C4-2B (cell line): ENCODE measurements around the gene TRIM66.

ENCODE experiments used
- H3K27ac ChIP-seq: fragments of 450-650 bp; 2 replicates; pipeline ENCODE4 v1.5.1; 2017
- CTCF ChIP-seq: fragments of 450-650 bp; conservative IDR thresholded peaks from 2 replicates; pipeline ENCODE4 v1.5.1; 2017; ENCODE audit warnings: mild to moderate bottlenecking
- ZFX ChIP-seq: fragments of 450-650 bp; IDR thresholded peaks from 2 replicates; pipeline ENCODE4 v1.6.1; 2017

The TRIM66 gene

GRCh38 chr11:8689726-8690255, 7.3 kb upstream of the TRIM66 start:
- H3K27ac ChIP-seq = no peak overlapping the region
- TF ChIP-seq ZFX (no peak), CTCF (no peak)

- peak overlapping the region; percentile 83 for H3K27ac ChIP-seq
- TF ChIP-seq ZFX (0 out of 2 replicates have a peak, but pooled peaks have one; percentile 4), CTCF (no peak; the same call in 1 of the 2 replicates)
Observed at GRCh38 chr11:8688414-8689362, 6.2 kb upstream of the TRIM66 start.

GRCh38 chr11:8686325-8686724, 3.9 kb upstream of the TRIM66 start:
- TF ChIP-seq ZFX (no peak), CTCF (no peak)
- peak overlapping the region; percentile 34 for H3K27ac ChIP-seq

GRCh38 chr11:8685820-8686219, 3.4 kb upstream of the TRIM66 start:
- TF ChIP-seq CTCF (no peak), ZFX (no peak)
- H3K27ac ChIP-seq = peak overlapping the region; percentile 100

- TF ChIP-seq ZFX (no peak), CTCF (no peak)
- H3K27ac ChIP-seq = peak overlapping the region; percentile 100; the same call in 1 of the 2 replicates
Observed at GRCh38 chr11:8685306-8685705, 2.8 kb upstream of the TRIM66 start.

- H3K27ac ChIP-seq = peak overlapping the region; percentile 100; the same call in 1 of the 2 replicates
- no peak for TF ChIP-seq ZFX
Observed at GRCh38 chr11:8684600-8685290, 2.3 kb upstream of the TRIM66 start.

- peak overlapping the region; percentile 100 for H3K27ac ChIP-seq
- peak; percentile 65 for TF ChIP-seq ZFX
- TF ChIP-seq CTCF = no peak
Observed at GRCh38 chr11:8683115-8683807, 796 bp upstream of the TRIM66 start.
